Stimulated activated CD4-positive, alpha-beta T cell treated with anti-CD3 and anti-CD28 coated beads, Interleukin-15, amount 100 ng/mL, for 1 hour (primary cell): ENCODE measurements around the gene FBRSL1.

ENCODE experiments used
- DNase-seq, 2 donors: peaks; one replicate each; pipeline ENCODE4 v3.0.0-alpha.2; 2020; ENCODE audit warnings: low read depth in 1 of 2, low spot score in 1 of 2

FBRSL1 gene

GRCh38 chr12:132554845-132555630, 65.1 kb downstream of the FBRSL1 start:
- peak in 1 of 2 donors; percentile 18 for DNase-seq

GRCh38 chr12:132555686-132556085, 65.7 kb downstream of the FBRSL1 start:
- no peak for DNase-seq

- DNase-seq = no peak
Measured at GRCh38 chr12:132556216-132556615, 66.3 kb downstream of the FBRSL1 start.

GRCh38 chr12:132556801-132557200, 66.8 kb downstream of the FBRSL1 start:
- no peak for DNase-seq

GRCh38 chr12:132557291-132558015, 67.5 kb downstream of the FBRSL1 start:
- DNase-seq = no peak

- no peak for DNase-seq
Measured at GRCh38 chr12:132558042-132558856, 68.3 kb downstream of the FBRSL1 start.

- no peak for DNase-seq
Measured at GRCh38 chr12:132558861-132559623, 69.1 kb downstream of the FBRSL1 start.

GRCh38 chr12:132559652-132560363, 69.9 kb downstream of the FBRSL1 start:
- DNase-seq = peak in 1 of 2 donors; percentile 30

GRCh38 chr12:132560364-132560613, 70.3 kb downstream of the FBRSL1 start:
- no peak for DNase-seq

GRCh38 chr12:132560614-132561426, 70.9 kb downstream of the FBRSL1 start:
- DNase-seq = peak; percentile 51 to 66
